GM12872 (cell line): Measurements from ENCODE around the gene GNAS-AS1.

ENCODE experiments used
- CTCF ChIP-seq: IDR thresholded peaks from 3 replicates; pipeline ENCODE4 v1.5.1; 2011; ENCODE audit warnings: low read depth, mild to moderate bottlenecking, low read length, moderate library complexity; ENCODE audit not compliant: insufficient read depth

The GNAS-AS1 gene

DNA sequence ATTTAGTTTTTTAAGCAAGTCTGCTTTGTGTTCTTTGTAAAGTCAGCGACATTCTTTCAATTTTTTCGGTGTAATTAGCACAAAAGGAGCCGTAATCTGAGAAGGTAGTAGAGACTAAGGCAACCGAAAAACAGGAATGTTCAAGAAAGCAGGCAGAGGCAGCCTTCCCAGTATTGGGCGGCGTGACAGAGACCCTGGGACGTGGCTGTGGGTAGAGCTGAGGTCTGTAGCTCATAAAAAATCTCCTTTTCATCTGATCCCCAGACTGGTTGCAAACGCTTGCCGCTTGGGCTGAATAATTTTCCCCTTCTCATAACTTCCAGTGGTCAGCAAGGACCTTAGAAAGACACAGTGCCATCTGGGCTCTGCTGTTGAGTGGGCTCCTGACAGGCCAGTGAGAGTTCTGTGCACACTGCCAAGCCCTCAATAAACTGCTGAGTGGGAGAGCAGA is 32.6 kb upstream of the GNAS-AS1 start:
- TF ChIP-seq CTCF, result no peak

DNA sequence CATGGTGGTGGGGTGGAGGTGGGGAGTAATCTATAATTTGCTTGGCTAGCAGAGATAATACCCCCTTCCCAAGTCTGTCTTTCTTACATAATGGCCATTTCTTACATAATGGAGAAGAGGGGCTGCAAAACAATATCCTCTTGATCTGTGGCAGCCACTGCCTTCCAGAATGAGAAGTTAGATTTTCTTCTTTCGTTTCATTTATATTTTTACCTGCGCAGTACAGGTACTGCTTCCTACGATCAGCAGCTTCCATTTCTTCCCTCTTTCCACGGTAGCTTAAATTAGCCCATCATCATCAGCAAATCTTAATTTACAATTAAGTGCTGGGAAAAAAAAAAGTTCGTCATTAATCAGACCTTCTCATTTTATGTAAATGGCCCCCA is 32.0 kb upstream of the GNAS-AS1 start:
- TF ChIP-seq CTCF, result no peak

DNA sequence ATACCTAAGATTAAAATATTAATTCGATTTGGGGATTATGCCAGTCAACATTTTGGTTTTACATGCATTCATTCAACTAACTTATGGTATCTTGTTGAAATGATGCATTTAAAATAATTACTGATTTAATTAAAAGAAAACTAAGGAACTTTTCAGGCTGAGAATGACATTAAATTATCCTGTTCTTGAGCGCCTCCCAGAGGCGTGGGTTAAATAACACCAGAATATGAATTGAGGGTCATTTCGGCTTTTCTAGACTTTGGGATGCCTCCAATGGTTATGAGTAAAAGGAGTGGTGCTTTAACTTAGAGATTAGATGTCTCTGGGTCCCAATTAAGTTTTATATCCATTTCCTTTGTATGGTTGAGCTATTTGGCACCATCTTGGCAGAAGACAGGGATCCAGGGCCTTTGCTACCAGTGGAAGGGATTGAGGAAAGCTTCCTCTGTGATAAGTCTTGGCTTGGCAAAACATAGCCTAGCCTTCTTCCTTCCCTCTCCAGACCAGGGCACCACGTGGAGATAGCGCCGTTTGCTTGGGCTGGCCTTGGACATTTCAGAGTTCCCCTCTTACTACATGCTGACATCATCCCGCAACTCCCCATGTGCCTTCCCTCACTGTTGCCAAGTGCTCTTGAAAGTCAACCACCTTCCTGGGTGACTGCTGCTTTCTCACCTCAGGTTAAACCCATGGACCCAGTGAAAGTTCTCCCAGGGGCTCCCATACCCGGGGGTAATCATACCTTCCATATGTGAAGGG is 30.5 kb upstream of the GNAS-AS1 start:
- no peak for TF ChIP-seq CTCF

DNA sequence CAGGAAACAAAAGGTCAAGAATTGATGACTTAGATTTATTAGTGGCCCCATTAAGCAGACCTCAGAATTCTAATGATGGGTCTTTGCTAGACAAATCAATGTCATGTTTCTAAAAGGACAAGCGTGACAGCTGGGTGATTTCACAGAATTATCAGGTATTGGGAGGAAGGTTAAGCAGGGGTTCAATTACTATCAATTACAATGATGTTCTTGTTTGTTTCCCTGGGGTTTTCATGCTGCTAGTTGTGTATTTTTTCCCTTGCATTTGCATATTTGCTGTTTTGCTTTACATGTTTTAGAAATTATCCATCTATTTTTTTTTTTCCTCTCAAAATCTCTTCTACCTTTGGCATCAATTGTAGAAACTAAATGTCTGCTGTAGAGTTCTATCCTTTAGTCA is 29.7 kb upstream of the GNAS-AS1 start:
- no peak for TF ChIP-seq CTCF

DNA sequence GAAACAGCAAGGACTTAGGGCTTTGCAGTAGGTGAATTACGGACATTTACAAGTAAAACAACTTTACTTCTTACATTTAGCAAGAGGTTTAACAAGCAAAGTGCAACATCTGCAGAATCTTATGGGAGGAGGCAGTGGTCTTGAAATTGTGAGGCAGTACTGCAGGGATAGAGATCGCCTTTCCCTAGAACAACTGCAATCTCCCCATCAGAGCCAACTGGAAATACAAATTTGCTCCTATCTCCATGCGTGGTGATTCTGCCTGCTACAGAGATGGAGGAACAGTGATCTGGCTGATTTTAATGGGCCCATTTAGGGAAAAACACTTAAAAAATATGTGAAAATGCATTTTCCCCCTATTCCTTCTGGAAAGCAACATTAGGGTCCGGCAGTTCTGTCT is 27.7 kb upstream of the GNAS-AS1 start:
- TF ChIP-seq CTCF, result no peak

- TF ChIP-seq CTCF, result no peak
These were observed 27.3 kb upstream of the GNAS-AS1 start for GRCh38 chr20:58877976-58878360.

DNA sequence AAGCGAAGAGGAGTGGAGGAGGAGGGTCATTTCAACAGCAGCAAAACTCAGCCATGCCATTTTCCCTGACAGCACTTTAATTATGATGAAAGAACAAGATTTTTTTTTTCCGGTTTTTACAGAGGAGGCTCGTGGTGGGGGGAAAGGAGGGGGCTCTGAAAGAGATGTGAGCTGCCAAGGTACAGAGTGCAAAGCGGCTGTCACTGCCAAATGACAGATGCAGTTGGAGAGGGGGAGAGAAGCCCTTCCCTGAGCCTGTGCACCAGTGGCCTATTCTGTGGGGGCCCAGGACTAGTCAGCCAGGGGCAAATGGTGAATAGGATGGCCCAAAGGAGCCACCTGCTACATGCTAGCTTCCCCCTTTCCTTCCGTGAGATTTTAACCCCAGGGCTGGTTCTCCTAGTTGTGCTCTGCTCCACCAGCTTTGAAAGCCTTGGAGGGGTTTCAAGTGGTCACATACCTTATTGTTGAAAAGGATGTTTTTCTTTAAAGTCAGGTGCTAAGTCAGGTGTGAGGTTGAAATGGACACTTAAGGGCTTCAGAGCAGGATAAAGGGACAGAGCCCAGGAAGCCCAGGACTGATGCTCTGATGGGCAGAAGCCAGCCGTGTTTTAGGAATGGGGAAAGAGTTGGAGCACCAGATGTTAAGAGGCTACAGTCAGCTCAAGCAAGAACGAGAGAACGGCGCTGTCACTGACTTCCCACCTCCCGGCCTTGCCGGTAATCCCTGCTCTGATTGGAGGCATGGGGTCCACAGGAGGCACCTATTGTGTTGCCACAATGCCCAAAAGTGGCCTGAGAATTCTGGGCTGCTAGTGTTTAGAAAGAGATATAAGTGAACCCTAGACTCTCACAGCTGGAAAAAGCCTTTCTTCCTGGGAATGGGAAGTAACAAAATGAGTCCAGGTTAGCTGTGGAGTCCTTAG is 26.6 kb upstream of the GNAS-AS1 start:
- TF ChIP-seq CTCF, result no peak
